ENCODE measurements around the gene TMEM256. TPM values are rescaled to one million over a fixed set of nuclear protein-coding genes. Genes with fewer than 3 reads are reported as not detected.
A peak's percentile ranks its signal among the peaks of the same experiment; 100 is the strongest.

Gene TMEM256
- total RNA-seq, 2 donors from 2014 or later: 43.4 to 64.8 TPM

DNA sequence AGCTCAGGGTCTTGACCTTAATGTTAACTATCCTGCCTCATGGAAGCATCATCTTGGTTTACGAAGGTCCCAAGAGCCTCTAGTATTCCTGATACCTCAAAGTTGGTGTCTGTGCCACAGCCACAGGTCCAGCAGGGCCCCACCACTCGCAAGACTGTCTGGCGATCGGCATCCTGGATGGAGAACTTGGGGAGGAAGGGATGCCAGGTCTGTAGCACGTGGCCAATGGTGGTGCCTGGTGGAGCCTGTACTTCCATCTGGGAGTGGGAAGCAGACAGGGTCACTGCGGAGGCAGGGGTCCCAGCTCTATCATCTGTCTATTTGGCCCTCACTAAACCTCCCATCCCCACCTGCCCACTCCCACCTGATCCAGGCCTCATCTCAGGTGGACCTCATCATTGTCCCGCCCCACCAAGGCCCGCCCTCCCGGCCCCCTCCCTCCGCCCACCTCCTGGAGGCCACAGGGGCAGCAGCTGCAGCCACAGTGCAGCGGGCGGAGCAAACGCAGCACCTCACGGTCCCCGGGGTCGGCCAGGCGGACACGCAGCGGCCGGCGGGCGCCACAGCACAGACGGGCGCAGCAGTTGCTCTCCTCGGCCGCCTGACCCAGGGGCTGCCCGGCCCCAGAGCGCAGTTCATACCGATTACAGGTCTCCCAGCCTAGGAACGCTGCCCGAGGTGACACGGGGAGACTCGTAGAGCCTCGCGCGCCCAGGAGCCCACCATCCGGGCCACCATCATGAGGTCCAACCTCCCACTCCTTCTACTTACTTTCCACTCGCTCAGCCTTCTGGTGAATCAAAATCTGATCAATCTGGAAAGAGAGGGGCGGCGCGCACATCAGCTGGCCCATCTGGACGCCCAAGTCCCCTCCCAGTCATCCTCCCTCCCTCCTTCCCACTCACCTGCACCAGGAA lies 10.9 kb downstream of the TMEM256 start:
- Histone ChIP-seq H3K9me3 (no peaks in the 10 kb centered on the region), H3K27me3 (no peaks in the 10 kb centered on the region), H3K4me1 (peaks cover 0 to 22% of the 10 kb centered on the region in 2 donors), H3K4me3 (peak overlapping the region; percentile 64 to 84), H3K36me3 (peaks cover 20% of the 10 kb centered on the region), H3K27ac (peak overlapping the region; percentile 91)
- TF ChIP-seq, protein P1, sequence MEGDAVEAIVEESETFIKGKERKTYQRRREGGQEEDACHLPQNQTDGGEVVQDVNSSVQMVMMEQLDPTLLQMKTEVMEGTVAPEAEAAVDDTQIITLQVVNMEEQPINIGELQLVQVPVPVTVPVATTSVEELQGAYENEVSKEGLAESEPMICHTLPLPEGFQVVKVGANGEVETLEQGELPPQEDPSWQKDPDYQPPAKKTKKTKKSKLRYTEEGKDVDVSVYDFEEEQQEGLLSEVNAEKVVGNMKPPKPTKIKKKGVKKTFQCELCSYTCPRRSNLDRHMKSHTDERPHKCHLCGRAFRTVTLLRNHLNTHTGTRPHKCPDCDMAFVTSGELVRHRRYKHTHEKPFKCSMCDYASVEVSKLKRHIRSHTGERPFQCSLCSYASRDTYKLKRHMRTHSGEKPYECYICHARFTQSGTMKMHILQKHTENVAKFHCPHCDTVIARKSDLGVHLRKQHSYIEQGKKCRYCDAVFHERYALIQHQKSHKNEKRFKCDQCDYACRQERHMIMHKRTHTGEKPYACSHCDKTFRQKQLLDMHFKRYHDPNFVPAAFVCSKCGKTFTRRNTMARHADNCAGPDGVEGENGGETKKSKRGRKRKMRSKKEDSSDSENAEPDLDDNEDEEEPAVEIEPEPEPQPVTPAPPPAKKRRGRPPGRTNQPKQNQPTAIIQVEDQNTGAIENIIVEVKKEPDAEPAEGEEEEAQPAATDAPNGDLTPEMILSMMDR (IDR thresholded peaks at IDR 0.05): no peak
- DNase-seq (ENCODE audit: low spot score): no peak

DNA sequence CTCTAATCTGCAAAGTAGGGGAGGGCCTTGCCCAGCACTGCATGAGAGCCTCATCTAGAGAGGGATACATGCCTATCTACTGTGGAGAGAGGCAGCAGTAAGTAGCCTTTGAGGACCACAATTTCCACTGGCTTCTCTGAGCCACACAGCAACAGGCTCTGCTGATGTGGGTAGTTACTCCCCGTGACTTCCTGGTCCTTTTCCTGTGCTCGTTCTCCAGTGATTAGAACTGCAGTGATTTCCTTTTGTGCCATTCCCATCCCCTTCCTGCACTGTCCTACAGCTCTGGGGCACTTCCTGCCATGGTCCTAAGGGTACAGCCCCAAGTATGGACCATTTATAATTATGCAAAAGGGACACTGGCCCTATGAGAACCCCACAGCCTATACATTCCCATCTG lies 12.6 kb downstream of the TMEM256 start:
- Histone ChIP-seq H3K27ac (no peak overlapping the region), H3K4me3 (no peak overlapping the region), H3K4me1 (peaks cover 0 to 22% of the 10 kb centered on the region in 2 donors), H3K27me3 (no peaks in the 10 kb centered on the region), H3K9me3 (no peaks in the 10 kb centered on the region), H3K36me3 (peaks cover 20% of the 10 kb centered on the region)
- no peak for DNase-seq (ENCODE audit: low spot score)
- TF ChIP-seq, protein P1 (IDR thresholded peaks at IDR 0.05): no peak

DNA sequence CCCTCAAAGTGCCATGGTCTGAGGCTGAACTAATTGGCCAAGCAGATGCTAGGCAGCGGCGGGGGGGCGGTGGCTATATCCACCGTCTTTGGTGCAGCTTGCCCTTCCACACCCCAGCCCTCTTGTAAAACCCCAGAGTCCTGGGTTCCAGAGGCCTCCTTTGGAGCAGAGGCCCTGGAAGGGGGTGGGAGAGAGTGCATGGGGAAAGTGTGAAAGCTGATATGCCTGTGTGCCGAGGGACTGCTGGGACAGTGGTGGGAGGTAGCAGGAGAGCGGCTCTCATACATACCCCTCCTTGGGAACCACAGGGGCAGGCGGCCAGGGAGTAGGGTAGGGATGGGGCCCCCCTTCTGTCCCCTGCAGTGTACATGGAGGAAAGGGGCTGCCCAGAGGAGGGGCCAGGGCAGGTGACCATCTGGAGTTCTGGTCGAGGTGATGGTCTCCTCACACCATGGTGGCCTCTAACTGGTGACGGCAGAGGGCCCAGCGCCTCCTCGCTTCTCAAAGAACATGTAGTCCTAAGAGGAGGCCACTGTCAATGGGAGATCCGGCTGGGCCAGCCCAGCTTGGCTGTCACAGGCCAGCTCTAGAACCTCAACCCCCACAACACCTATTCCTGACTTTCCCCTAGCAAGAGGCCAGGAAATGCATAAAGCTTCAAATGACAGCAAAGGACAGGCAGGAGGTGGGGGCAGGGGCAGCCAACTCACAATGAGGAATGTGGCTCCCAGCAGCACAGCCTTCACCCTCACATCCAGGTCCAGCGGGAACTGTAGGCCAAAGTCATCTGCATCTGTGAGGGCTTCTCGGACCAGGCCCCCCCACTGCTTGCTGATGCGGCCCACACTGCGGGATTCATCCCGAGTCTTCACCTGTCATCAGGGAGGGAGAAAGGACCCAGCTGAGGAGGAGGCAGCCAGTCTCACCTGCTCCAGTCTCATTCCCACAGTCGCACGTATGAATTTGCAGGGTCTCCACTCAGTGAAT lies 13.7 kb downstream of the TMEM256 start:
- TF ChIP-seq, protein P1 (IDR thresholded peaks at IDR 0.05): no peak
- H3K27me3 ChIP-seq: no peaks in the 10 kb centered on the region
- peaks cover 20% of the 10 kb centered on the region for H3K36me3 ChIP-seq
- no peaks in the 10 kb centered on the region for H3K9me3 ChIP-seq
- H3K4me1 ChIP-seq: peaks cover 0 to 17% of the 10 kb centered on the region in 2 donors
- DNase-seq (ENCODE audit: low spot score): no peak
- H3K4me3 ChIP-seq: no peak overlapping the region
- H3K27ac ChIP-seq: no peak overlapping the region

DNA sequence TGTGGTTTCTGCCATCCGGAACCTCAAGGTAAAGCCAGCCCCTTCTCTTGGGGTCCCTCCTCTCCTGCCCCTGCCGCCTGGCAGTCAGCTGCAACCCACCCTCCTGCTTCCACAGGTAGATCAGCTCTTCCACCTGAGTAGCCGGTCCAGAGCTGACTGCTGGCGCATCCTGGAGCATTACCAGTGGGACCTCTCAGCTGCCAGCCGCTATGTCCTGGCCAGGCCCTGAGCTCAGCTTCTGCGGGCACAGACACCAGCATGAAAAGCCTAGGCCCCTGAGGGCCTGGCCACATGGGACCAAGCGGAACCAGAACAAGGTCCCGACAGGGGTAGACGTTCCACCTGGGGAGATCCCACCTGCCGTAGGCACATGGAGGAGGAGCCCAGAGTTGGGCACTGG lies 15.0 kb downstream of the TMEM256 start:
- DNase-seq (ENCODE audit: low spot score): no peak
- TF ChIP-seq, protein P1 (IDR thresholded peaks at IDR 0.05): no peak
- peaks cover 20% of the 10 kb centered on the region for H3K36me3 ChIP-seq
- H3K9me3 ChIP-seq: no peaks in the 10 kb centered on the region
- H3K27ac ChIP-seq: no peak overlapping the region
- no peaks in the 10 kb centered on the region for H3K27me3 ChIP-seq
- no peak overlapping the region for H3K4me3 ChIP-seq
- H3K4me1 ChIP-seq: peaks cover 0 to 18% of the 10 kb centered on the region in 2 donors

DNA sequence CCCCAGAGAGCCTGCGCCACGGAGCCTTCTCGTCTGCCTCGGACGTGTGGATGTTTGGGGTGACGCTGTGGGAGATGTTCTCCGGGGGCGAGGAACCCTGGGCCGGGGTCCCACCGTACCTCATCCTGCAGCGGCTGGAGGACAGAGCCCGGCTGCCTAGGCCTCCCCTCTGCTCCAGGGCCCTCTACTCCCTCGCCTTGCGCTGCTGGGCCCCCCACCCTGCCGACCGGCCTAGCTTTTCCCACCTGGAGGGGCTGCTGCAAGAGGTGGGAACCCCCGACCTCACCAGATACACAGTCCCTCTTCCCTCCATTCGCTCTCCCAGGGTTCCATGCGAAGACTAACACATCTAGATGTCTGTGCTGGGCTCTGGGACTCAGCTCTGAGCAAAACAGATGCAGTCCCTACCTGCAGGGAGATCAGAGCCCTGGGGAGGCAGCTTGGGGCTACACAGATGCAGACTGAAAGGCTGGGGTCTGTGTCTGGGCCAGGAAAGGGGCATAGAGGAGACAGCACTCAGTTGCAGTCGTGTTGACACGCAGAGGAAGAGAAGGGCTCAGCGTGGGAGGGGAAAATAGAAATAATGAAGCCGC lies 19.3 kb downstream of the TMEM256 start:
- peaks cover 0 to 31% of the 10 kb centered on the region in 2 donors for H3K4me1 ChIP-seq
- peaks cover 9% of the 10 kb centered on the region for H3K36me3 ChIP-seq
- H3K27ac ChIP-seq: no peak overlapping the region

More for the DNA sequence above, 19.3 kb downstream of the TMEM256 start:
- Histone ChIP-seq H3K9me3 (no peaks in the 10 kb centered on the region), H3K4me3 (peak overlapping the region in 1 of 2 donors; percentile 53), H3K27me3 (no peaks in the 10 kb centered on the region)
- TF ChIP-seq, protein P1 (IDR thresholded peaks at IDR 0.05): no peak
- no peak for DNase-seq (ENCODE audit: low spot score)

All from right atrium auricular region (tissue), 2 donors.